MV-4-11 (cell line): ENCODE data around the gene ARPC1B.
"Not testable (repeated sequence)": the region's sequence is repeated elsewhere in the genome, so short reads cannot be mapped to it uniquely, and the experiment has no call there.

Experiments used
- DNase-seq: peaks from one replicate; lab custom pipeline; 2025; lab: John Stamatoyannopoulos, UW

Gene ARPC1B

GRCh38 chr7:99368750-99369389 lies 5.7 kb upstream of the ARPC1B start:
- DNase-seq = no peak

GRCh38 chr7:99369767-99370391 lies 4.7 kb upstream of the ARPC1B start:
- DNase-seq = peak; percentile 80

GRCh38 chr7:99371376-99371920 lies 3.1 kb upstream of the ARPC1B start:
- no peak for DNase-seq

- DNase-seq = peak; percentile 41
These were observed 2.0 kb upstream of the ARPC1B start for GRCh38 chr7:99372275-99373090.

- DNase-seq = no peak
These were observed 1.2 kb upstream of the ARPC1B start for GRCh38 chr7:99373091-99374066.

GRCh38 chr7:99375070-99375807 lies 709 bp downstream of the ARPC1B start:
- DNase-seq = peak; percentile 51

- DNase-seq = peak; percentile 86
These were observed 4.6 kb downstream of the ARPC1B start for GRCh38 chr7:99379043-99379577.

- DNase-seq = not testable (repeated sequence)
These were observed 5.1 kb downstream of the ARPC1B start for GRCh38 chr7:99379693-99380031.

GRCh38 chr7:99380032-99380822 lies 5.7 kb downstream of the ARPC1B start:
- peak; percentile 99 for DNase-seq

GRCh38 chr7:99380823-99381663 lies 6.5 kb downstream of the ARPC1B start:
- DNase-seq = no peak

GRCh38 chr7:99381664-99382075 lies 7.1 kb downstream of the ARPC1B start:
- no peak for DNase-seq

GRCh38 chr7:99383203-99383602 lies 8.7 kb downstream of the ARPC1B start:
- DNase-seq = no peak

- DNase-seq = no peak
These were observed 9.4 kb downstream of the ARPC1B start for GRCh38 chr7:99383791-99384370.

- no peak for DNase-seq
These were observed 10.0 kb downstream of the ARPC1B start for GRCh38 chr7:99384523-99384922.

GRCh38 chr7:99385564-99385963 lies 11.0 kb downstream of the ARPC1B start:
- peak; percentile 72 for DNase-seq

GRCh38 chr7:99386584-99387238 lies 12.2 kb downstream of the ARPC1B start:
- peak; percentile 51 for DNase-seq

- peak; percentile 42 for DNase-seq
These were observed 12.7 kb downstream of the ARPC1B start for GRCh38 chr7:99387239-99387635.

- DNase-seq = no peak
These were observed 13.4 kb downstream of the ARPC1B start for GRCh38 chr7:99387912-99388311.
